Hepatocyte (in vitro differentiated cells): ENCODE results near the gene SAPCD2. TPM values are rescaled to one million over a fixed set of nuclear protein-coding genes. Genes with fewer than 3 reads are reported as not detected.
A peak's percentile ranks its signal among the peaks of the same experiment; 100 is the strongest.

ENCODE experiments used
- DNase-seq: peaks from one replicate; pipeline ENCODE4 v3.0.0-alpha.2; 2016; ENCODE audit warnings: low spot score
- H2AFZ ChIP-seq: fragments of 200-600 bp; sonication (generic); 2 replicates; pipeline ENCODE4 v1.6.0; 2016; ENCODE audit warnings: antibody characterized with exemption, mild to moderate bottlenecking
- H3K27ac ChIP-seq: fragments of 200-600 bp; sonication (generic); 2 replicates; pipeline ENCODE4 v1.5.1; 2016; ENCODE audit warnings: mild to moderate bottlenecking
- H3K27me3 ChIP-seq: fragments of 200-600 bp; sonication (generic); 2 replicates; pipeline ENCODE4 v1.6.1; 2016
- H3K36me3 ChIP-seq: fragments of 200-600 bp; sonication (generic); replicated peaks from 2 replicates; pipeline ENCODE4 v1.5.1; 2016; ENCODE audit warnings: low read depth; ENCODE audit not compliant: insufficient read depth
- H3K4me1 ChIP-seq: fragments of 200-600 bp; sonication (generic); 2 replicates; pipeline ENCODE4 v1.5.1; 2016; ENCODE audit warnings: mild to moderate bottlenecking, moderate library complexity; ENCODE audit not compliant: insufficient read depth
- H3K4me2 ChIP-seq: fragments of 200-600 bp; sonication (generic); 2 replicates; pipeline ENCODE4 v1.6.0; 2016
- H3K4me3 ChIP-seq: fragments of 200-600 bp; sonication (generic); 2 replicates; pipeline ENCODE4 v1.5.1; 2016; ENCODE audit warnings: mild to moderate bottlenecking
- H3K79me2 ChIP-seq: fragments of 200-600 bp; sonication (generic); 2 replicates; pipeline ENCODE4 v1.6.0; 2017; ENCODE audit warnings: mild to moderate bottlenecking
- H3K9me2 ChIP-seq: fragments of 200-600 bp; sonication (generic); replicated peaks from 2 replicates; pipeline ENCODE4 v1.6.0; 2017; ENCODE audit warnings: mild to moderate bottlenecking; ENCODE audit not compliant: insufficient read depth
- H3K9me3 ChIP-seq: fragments of 200-600 bp; sonication (generic); 2 replicates; pipeline ENCODE4 v1.5.1; 2016; ENCODE audit warnings: low read depth, mild to moderate bottlenecking
- H4K20me1 ChIP-seq: fragments of 200-600 bp; sonication (generic); 2 replicates; pipeline ENCODE4 v1.6.0; 2016; ENCODE audit warnings: mild to moderate bottlenecking; ENCODE audit not compliant: insufficient read depth, poor library complexity, severe bottlenecking
- EZH2 ChIP-seq: fragments of 200-600 bp; sonication (generic); IDR thresholded peaks from 2 replicates; pipeline ENCODE4 v1.6.1; 2016; ENCODE audit warnings: antibody characterized with exemption, mild to moderate bottlenecking, borderline replicate concordance
- EZH2phosphoT487 ChIP-seq: fragments of 200-600 bp; sonication (generic); IDR thresholded peaks from one replicate; pipeline ENCODE4 v1.6.1; 2018; ENCODE audit warnings: antibody characterized with exemption, mild to moderate bottlenecking, low read depth, moderate library complexity; ENCODE audit not compliant: unreplicated experiment, severe bottlenecking
- WGBS: methylation state at CpG from one replicate; pipeline ENCODE4 v1.1.6; 2016; ENCODE audit warnings: low lambda C conversion rate; ENCODE audit errors: missing lambda C conversion rate; 5-methylcytosine and 5-hydroxymethylcytosine counted together
- polyA plus RNA-seq: library from polyadenylated mRNA; unstranded; fragments of >200 nt; fragmentation: Nextera tagmentation; extraction: Ambion mirVana; gene quantifications from 2 replicates; pipeline ENCODE4 v1.2.1, GENCODE V29; 2016
- total RNA-seq: library from RNA; depleted of rRNA; stranded (reverse); fragments of >200 nt; gene quantifications from 2 replicates; pipeline ENCODE4 v1.2.3, GENCODE V29; 2014
- TF ChIP-seq, protein P1 (sequence below): fragments of 200-600 bp; sonication (generic); IDR thresholded peaks from 2 replicates; pipeline ENCODE4 v1.5.1; 2016; ENCODE audit warnings: antibody characterized with exemption, mild to moderate bottlenecking; ENCODE audit not compliant: poor library complexity

SAPCD2 gene
- total and polyA plus RNA-seq, 2 experiments from 2014 or later, result 4.8 to 7.5 TPM

DNA sequence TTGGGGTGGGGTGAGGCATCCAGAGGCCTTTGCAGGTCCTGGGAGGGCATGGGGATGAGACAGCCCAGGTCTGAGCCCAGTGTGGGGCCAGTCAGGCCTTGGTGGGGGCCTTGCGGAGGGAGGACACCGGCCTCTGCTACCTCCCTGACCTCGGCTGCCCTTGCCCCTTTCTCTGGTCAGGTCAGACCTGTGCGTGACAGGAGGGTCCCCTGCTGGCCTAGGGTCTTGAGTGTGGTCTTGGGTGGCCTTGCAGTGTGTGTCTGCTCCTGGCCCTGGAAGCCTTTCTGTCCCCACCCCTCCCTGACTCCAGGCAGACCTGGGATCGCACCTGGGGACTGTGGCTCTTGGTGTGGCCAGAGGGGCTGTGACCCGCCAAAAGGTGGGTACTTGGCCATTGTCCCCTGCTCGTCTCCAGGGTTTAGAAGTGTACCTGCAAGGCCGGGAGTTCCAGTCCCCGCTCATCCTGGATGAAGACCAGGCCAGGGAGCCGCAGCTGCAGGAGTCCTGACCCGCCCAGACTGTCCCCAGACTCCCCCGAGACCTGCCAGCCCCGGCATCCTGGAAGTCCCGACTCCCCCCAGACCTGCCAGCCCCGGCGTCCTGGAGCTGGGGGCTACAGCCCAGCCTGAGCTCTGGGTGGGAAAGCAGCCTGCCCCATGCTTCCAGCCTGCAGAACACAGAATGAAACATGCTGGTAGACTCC is 12.0 kb upstream of the SAPCD2 start:
- Histone ChIP-seq H3K4me2 (no peak overlapping the region), H3K9me3 (no peaks in the 10 kb centered on the region), H3K4me1 (peaks cover 26% of the 10 kb centered on the region), H3K9me2 (no peaks in the 10 kb centered on the region), H3K27ac (no peak overlapping the region), H2AFZ (no peak overlapping the region), H4K20me1 (peaks cover 11% of the 10 kb centered on the region), H3K79me2 (peaks cover 14% of the 10 kb centered on the region), H3K36me3 (no peaks in the 10 kb centered on the region), H3K27me3 (peaks cover 14% of the 10 kb centered on the region), H3K4me3 (no peak overlapping the region)
- TF ChIP-seq, protein P1, sequence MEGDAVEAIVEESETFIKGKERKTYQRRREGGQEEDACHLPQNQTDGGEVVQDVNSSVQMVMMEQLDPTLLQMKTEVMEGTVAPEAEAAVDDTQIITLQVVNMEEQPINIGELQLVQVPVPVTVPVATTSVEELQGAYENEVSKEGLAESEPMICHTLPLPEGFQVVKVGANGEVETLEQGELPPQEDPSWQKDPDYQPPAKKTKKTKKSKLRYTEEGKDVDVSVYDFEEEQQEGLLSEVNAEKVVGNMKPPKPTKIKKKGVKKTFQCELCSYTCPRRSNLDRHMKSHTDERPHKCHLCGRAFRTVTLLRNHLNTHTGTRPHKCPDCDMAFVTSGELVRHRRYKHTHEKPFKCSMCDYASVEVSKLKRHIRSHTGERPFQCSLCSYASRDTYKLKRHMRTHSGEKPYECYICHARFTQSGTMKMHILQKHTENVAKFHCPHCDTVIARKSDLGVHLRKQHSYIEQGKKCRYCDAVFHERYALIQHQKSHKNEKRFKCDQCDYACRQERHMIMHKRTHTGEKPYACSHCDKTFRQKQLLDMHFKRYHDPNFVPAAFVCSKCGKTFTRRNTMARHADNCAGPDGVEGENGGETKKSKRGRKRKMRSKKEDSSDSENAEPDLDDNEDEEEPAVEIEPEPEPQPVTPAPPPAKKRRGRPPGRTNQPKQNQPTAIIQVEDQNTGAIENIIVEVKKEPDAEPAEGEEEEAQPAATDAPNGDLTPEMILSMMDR, result no peak
- TF ChIP-seq EZH2 (no peak), EZH2phosphoT487 (no peak)
- WGBS, result 95% methylated on average over 13 of the region's 16 CpGs
- DNase-seq, result no peak

DNA sequence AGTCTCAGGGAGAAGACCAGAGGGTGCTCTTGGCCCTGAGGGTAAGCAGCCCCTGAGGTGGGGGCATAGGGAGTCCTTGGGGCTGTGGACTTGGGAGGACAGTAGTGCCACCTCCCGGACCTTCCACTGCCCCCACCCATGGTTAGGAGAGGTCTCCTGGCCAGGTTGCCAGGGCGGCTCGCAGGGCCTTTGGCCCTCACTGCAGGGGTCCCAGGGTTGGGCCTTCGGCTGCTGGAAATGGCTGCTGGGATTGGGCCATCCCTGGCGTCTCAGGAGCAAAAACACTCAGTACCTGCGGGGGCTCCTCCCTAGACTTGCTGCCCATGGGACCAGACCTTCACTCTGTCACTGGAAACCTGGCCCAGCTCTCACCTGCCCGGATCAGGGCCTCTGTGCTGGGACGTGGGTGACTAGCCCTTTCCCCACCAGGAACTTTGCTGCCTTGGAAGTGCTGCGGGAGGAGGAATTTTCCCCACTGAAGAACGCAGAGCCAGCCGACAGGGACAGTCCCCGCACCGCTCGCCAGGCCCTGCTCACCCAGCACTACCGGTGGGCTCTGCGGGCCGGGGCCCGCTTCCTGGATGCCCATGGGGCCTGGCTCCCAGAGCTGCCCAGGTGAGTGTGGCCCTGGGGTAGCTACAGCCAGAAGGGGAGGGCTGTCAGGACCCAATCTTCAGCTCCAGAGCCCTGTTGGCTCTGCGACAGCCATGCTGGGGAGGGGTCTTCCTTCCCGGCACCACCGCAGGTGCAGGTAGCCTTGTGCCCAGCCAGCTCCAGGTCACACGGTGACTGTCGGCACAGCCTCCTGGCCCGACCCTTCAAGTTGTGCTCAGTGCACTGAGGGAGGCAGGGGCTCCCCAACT is 10.1 kb upstream of the SAPCD2 start:
- Histone ChIP-seq H3K9me2 (no peaks in the 10 kb centered on the region), H3K4me2 (no peak overlapping the region), H3K4me1 (peaks cover 22% of the 10 kb centered on the region), H4K20me1 (peaks cover 11% of the 10 kb centered on the region), H3K9me3 (no peaks in the 10 kb centered on the region), H3K27ac (no peak overlapping the region), H2AFZ (no peak overlapping the region), H3K4me3 (no peak overlapping the region), H3K27me3 (peaks cover 14% of the 10 kb centered on the region), H3K79me2 (peaks cover 14% of the 10 kb centered on the region), H3K36me3 (no peaks in the 10 kb centered on the region)
- TF ChIP-seq EZH2phosphoT487 (no peak), EZH2 (no peak)
- TF ChIP-seq, protein P1, result no peak
- 92% methylated on average over 22 of the region's 24 CpGs for WGBS
- no peak for DNase-seq

DNA sequence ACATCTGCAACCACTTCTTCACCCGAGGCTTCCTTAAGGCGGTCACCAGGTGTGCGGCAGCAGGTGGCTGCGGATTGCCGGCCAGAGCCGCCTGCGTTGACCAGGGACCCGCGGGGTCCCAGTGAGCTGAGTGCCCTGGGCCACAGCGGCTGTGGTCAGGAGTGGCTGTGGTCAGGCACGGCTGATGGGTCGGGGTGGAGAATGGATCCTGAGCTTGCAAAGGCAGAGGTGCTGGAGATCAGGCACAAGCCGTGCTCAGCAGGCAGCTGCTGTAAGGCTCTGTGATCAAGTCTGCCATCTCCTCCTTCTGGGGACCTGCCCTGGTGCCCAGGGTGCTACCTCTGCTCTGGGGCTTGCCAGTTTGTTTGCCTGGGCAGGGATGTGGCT is 9.0 kb upstream of the SAPCD2 start:
- peak overlapping the region; percentile 96 for H3K4me2 ChIP-seq
- H3K27ac ChIP-seq, result no peak overlapping the region
- H3K9me3 ChIP-seq, result no peaks in the 10 kb centered on the region
- TF ChIP-seq EZH2 (no peak), EZH2phosphoT487 (no peak)
- TF ChIP-seq, protein P1, result no peak
- no peak overlapping the region for H3K4me3 ChIP-seq
- H3K27me3 ChIP-seq, result peaks cover 14% of the 10 kb centered on the region
- H3K79me2 ChIP-seq, result peaks cover 14% of the 10 kb centered on the region
- WGBS, result 87% methylated on average over 13 of the region's 13 CpGs
- H4K20me1 ChIP-seq, result peaks cover 11% of the 10 kb centered on the region
- DNase-seq, result no peak
- H3K4me1 ChIP-seq, result peaks cover 20% of the 10 kb centered on the region
- H3K9me2 ChIP-seq, result no peaks in the 10 kb centered on the region
- no peak overlapping the region for H2AFZ ChIP-seq
- H3K36me3 ChIP-seq, result no peaks in the 10 kb centered on the region
